K562 (cell line): ENCODE results near the gene GNAT1. TPM values are rescaled to one million over a fixed set of nuclear protein-coding genes. Genes with fewer than 3 reads are reported as not detected.

Source experiments
- ATAC-seq: fragments of 200-7000 bp; cut with Tn5 transposase; 3 replicates; pipeline ENCODE4 v1.9.1; 2020; ENCODE audit warnings: moderate library complexity
- BruUV-seq: library from RNA; stranded (reverse); fragments of 400-500 nt; replicated peaks from 2 replicates; lab custom pipeline; 2021; lab: Mats Ljungman, UMichigan
- CTCF ChIA-PET: fragments of 300-600 bp; formaldehyde crosslinking; extraction: SDS; loops from one replicate; lab custom pipeline; 2021; ENCODE audit warnings: low intra/inter-chr PET ratio; lab: Yijun Ruan, JAX
- POLR2A ChIA-PET: fragments of 300-600, 350-650 bp; sonication (Branson Sonifier 250); formaldehyde crosslinking; extraction: SDS; loops from one replicate; lab custom pipeline; 2021; ENCODE audit warnings: antibody characterized with exemption, inconsistent platforms; lab: Yijun Ruan, JAX
- DNase-seq, 4 experiments: peaks; one replicate each; pipeline versions ENCODE4 v3.0.0 to v3.0.0-alpha.2; 2011 to 2018; ENCODE audit warnings: low spot score in 3 of 4, mixed read lengths in 3 of 4; ENCODE audit errors: extremely low read depth in 1 of 4
- FAIRE-seq: peaks from 2 replicates; lab custom pipeline; 2011; peaks lifted over from hg19 to GRCh38; lab: Jason Lieb, UNC
- H2AFZ ChIP-seq: 2 replicates; pipeline ENCODE4 v1.6.0; 2011; ENCODE audit warnings: low read depth, low read length, control low read depth, inconsistent platforms
- H3K27ac ChIP-seq: fragments of 200-600 bp; 3 replicates; pipeline ENCODE4 v1.8.0; 2011; ENCODE audit warnings: low read depth, mild to moderate bottlenecking, control low read depth, inconsistent platforms, low read length, moderate library complexity, mixed read lengths; ENCODE audit errors: extremely low read depth
- H3K27me3 ChIP-seq, 2 experiments: fragments of 300-600 bp in 1 of 2; 2 replicates in 1 of 2; 3 replicates in 1 of 2; pipeline versions ENCODE4 v1.6.0 to v1.8.0; 2011; ENCODE audit warnings: inconsistent platforms in 2 of 2, low read length in 2 of 2, mild to moderate bottlenecking in 1 of 2, mixed read lengths in 1 of 2, moderate library complexity in 1 of 2; ENCODE audit not compliant: control insufficient read depth in 2 of 2, insufficient read depth in 2 of 2
- H3K36me3 ChIP-seq: fragments of 300-600 bp; 3 replicates; pipeline ENCODE4 v1.8.0; 2011; ENCODE audit warnings: mild to moderate bottlenecking, low read length, inconsistent platforms; ENCODE audit not compliant: control insufficient read depth, insufficient read depth
- H3K4me1 ChIP-seq, 2 experiments: fragments of 200-600 bp in 1 of 2; replicated peaks in 1 of 2; 2 replicates in 1 of 2; 3 replicates in 1 of 2; pipeline versions ENCODE4 v1.5.1 to v1.8.0; 2011; ENCODE audit warnings: inconsistent platforms in 2 of 2, low read length in 2 of 2, mild to moderate bottlenecking in 1 of 2, mixed read lengths in 1 of 2, moderate library complexity in 1 of 2; ENCODE audit not compliant: control insufficient read depth in 2 of 2, insufficient read depth in 2 of 2
- H3K4me2 ChIP-seq: 2 replicates; pipeline ENCODE4 v1.6.1; 2011; ENCODE audit warnings: low read length, control low read depth, inconsistent platforms, mixed read lengths; ENCODE audit not compliant: insufficient read depth
- H3K4me3 ChIP-seq: fragments of 200-600 bp; sonication (generic), shearing (Covaris generic); 2 replicates; pipeline ENCODE4 v1.5.1; 2016; ENCODE audit warnings: control low read depth, inconsistent platforms
- H3K79me2 ChIP-seq: fragments of 200-600 bp; 3 replicates; pipeline ENCODE4 v1.8.0; 2011; ENCODE audit warnings: low read length, inconsistent platforms; ENCODE audit not compliant: control insufficient read depth, insufficient read depth
- H3K9ac ChIP-seq, 2 experiments: 2 replicates each; pipeline versions ENCODE4 v1.6.0 to v1.6.1; 2011; ENCODE audit warnings: low read depth in 2 of 2, low read length in 2 of 2, control low read depth in 1 of 2, inconsistent platforms in 1 of 2, mild to moderate bottlenecking in 1 of 2, mixed read lengths in 1 of 2; ENCODE audit not compliant: insufficient read depth in 1 of 2
- H3K9me1 ChIP-seq: one replicate; pipeline ENCODE4 v1.6.0; 2011; ENCODE audit warnings: inconsistent platforms, mild to moderate bottlenecking, low read length, moderate library complexity; ENCODE audit not compliant: control insufficient read depth, insufficient read depth
- H3K9me3 ChIP-seq: replicated peaks from 2 replicates; pipeline ENCODE4 v1.5.1; 2011; ENCODE audit warnings: low read depth, low read length, inconsistent platforms; ENCODE audit not compliant: control insufficient read depth, insufficient read depth
- H4K20me1 ChIP-seq: replicated peaks from 2 replicates; pipeline ENCODE4 v1.6.1; 2011; ENCODE audit warnings: low read length, inconsistent platforms, mixed read lengths; ENCODE audit not compliant: control insufficient read depth, insufficient read depth
- FOXM1 ChIP-seq, 2 experiments: fragments of 450-650 bp in 1 of 2; sonication (generic) in 1 of 2; formaldehyde crosslinking in 1 of 2; IDR thresholded peaks; 2 replicates each; pipeline versions ENCODE4 v1.6.1 to v1.9.0; 2017 to 2022; ENCODE audit warnings: low read depth in 2 of 2, mild to moderate bottlenecking in 2 of 2, missing genetic modification reagents in 1 of 2, moderate library complexity in 1 of 2
- HOXB6 ChIP-seq: fragments of 250-450 bp; sonication (Bioruptor Pico); IDR thresholded peaks from 2 replicates; pipeline ENCODE4 v1.5.1; 2022; ENCODE audit warnings: mild to moderate bottlenecking, borderline replicate concordance
- WGBS: fragments of 100-300 bp; shearing (Covaris generic); methylation state at CpG from one replicate; pipeline ENCODE4 v1.1.6; 2016; ENCODE audit warnings: low coverage, mixed read lengths; ENCODE audit not compliant: insufficient coverage; ENCODE audit errors: missing lambda C conversion rate; 5-methylcytosine and 5-hydroxymethylcytosine counted together
- in situ Hi-C: fragments of 300-500 bp; cut with MboI; formaldehyde crosslinking; loops from 4 replicates; pipeline ENCODE4 v1.15.0; 2018; ENCODE audit warnings: inconsistent platforms, mixed read lengths
- intact Hi-C: fragments of 100-400 bp; cut with micrococcal nuclease; formaldehyde crosslinking; loops from 2 replicates; pipeline ENCODE4 v1.14.2; 2022
- polyA plus RNA-seq, 8 experiments: library from polyadenylated mRNA; depleted of rRNA in 4 of 8; stranded (reverse) in 5 of 8; unstranded in 3 of 8; fragments of >200 nt; fragmentation: Nextera tagmentation in 2 of 8; fragmentation: Illumina TruSeq in 1 of 8; extraction: Ambion mirVana in 2 of 8; extraction: Trizol in 1 of 8; gene quantifications; 2 replicates each; pipeline versions ENCODE4 v1.2.1 to v1.2.3, GENCODE V29; 2011 to 2014; ENCODE audit warnings: inconsistent platforms in 1 of 8, missing spikeins in 1 of 8
- total RNA-seq, 7 experiments: library from RNA; depleted of rRNA in 6 of 7; stranded (reverse); fragments of >200 nt in 6 of 7; fragmentation: Illumina TruSeq in 2 of 7; extraction: Trizol in 2 of 7; gene quantifications; 2 replicates each; pipeline versions ENCODE4 v1.2.1 to v1.2.3, GENCODE V29; 2011 to 2021; ENCODE audit warnings: low replicate concordance in 1 of 7
- TF ChIP-seq, protein P1 (sequence below): sonication (generic); formaldehyde crosslinking; IDR thresholded peaks from 2 replicates; pipeline ENCODE4 v1.8.1; 2023; ENCODE audit warnings: mild to moderate bottlenecking, missing genetic modification reagents

The GNAT1 gene
- total and polyA plus RNA-seq, 9 of the 15 experiments (the other 6 are each of a cell fraction or from before 2014, with no cell fraction given), result not detected

GRCh38 chr3:50161320-50161719, 30.1 kb upstream of the GNAT1 start:
- Histone ChIP-seq H2AFZ (no peak overlapping the region), H4K20me1 (peaks cover 3% of the 10 kb centered on the region; the same call in 1 of the 2 replicates), H3K9ac (peak overlapping the region in 1 of 2 experiments; percentile 73; a peak in 2 of 4 replicates), H3K27me3 (no peaks in the 10 kb centered on the region), H3K27ac (no peak overlapping the region)
- BruUV-seq, result no TSS peak
- no peak for DNase-seq
- in situ Hi-C loops, result no loop called here
- 57% methylated on average over 4 of the region's 13 CpGs for WGBS
- no peak for TF ChIP-seq HOXB6 (CRISPR knock-in tag)
- no peak for TF ChIP-seq FOXM1 (IDR thresholded peaks at IDR 0.05; ENCODE audit: low read depth)
- no peak for TF ChIP-seq FOXM1 (CRISPR knock-in tag; IDR thresholded peaks at IDR 0.05; ENCODE audit: low read depth)
- TF ChIP-seq, protein P1, sequence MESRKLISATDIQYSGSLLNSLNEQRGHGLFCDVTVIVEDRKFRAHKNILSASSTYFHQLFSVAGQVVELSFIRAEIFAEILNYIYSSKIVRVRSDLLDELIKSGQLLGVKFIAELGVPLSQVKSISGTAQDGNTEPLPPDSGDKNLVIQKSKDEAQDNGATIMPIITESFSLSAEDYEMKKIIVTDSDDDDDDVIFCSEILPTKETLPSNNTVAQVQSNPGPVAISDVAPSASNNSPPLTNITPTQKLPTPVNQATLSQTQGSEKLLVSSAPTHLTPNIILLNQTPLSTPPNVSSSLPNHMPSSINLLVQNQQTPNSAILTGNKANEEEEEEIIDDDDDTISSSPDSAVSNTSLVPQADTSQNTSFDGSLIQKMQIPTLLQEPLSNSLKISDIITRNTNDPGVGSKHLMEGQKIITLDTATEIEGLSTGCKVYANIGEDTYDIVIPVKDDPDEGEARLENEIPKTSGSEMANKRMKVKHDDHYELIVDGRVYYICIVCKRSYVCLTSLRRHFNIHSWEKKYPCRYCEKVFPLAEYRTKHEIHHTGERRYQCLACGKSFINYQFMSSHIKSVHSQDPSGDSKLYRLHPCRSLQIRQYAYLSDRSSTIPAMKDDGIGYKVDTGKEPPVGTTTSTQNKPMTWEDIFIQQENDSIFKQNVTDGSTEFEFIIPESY (CRISPR knock-in tag), result peak; percentile 96
- TF ChIP-seq, all 486 proteins: peak for 1
- no peak for ATAC-seq
- Histone ChIP-seq H3K4me3 (no peak overlapping the region), H3K79me2 (no peaks in the 10 kb centered on the region), H3K4me1 (peaks cover 9 to 46% of the 10 kb centered on the region in 2 experiments; a peak in 4 of 5 replicates), H3K9me3 (no peaks in the 10 kb centered on the region), H3K4me2 (no peak overlapping the region; the same call in 1 of the 2 replicates), H3K36me3 (no peaks in the 10 kb centered on the region), H3K9me1 (no peaks in the 10 kb centered on the region)
- CTCF ChIA-PET, result no interaction called here
- POLR2A ChIA-PET, result no interaction called here
- intact Hi-C loops, result no loop called here
- no peak for FAIRE-seq
